ENCODE results near the gene E2F2. TPM values are rescaled to one million over a fixed set of nuclear protein-coding genes. Genes with fewer than 3 reads are reported as not detected.
A peak's percentile ranks its signal among the peaks of the same experiment; 100 is the strongest.

Gene E2F2
- total and polyA plus RNA-seq, 2 of the 13 experiments (the other 11 are each of a cell fraction or from before 2014, with no cell fraction given), result 0.65 to 6.6 TPM

GRCh38 chr1:23478896-23479665, 52.0 kb downstream of the E2F2 start (continued):
- TF ChIP-seq ZFYVE20 (CRISPR knock-in tag; IDR thresholded peaks at IDR 0.05; ENCODE audit: borderline replicate concordance, low read depth), result no peak
- TF ChIP-seq ZNF207 (IDR thresholded peaks at IDR 0.05; ENCODE audit: borderline replicate concordance), result no peak
- no peak for TF ChIP-seq ZNF333 (CRISPR knock-in tag; IDR thresholded peaks at IDR 0.05; ENCODE audit: borderline replicate concordance)
- TF ChIP-seq ZNF24 (IDR thresholded peaks at IDR 0.05), result no peak
- TF ChIP-seq ZBTB14 (CRISPR knock-in tag; IDR thresholded peaks at IDR 0.05), result no peak
- TF ChIP-seq GPBP1L1 (CRISPR knock-in tag; IDR thresholded peaks at IDR 0.05), result no peak
- no peak for TF ChIP-seq ZSCAN30 (CRISPR knock-in tag; IDR thresholded peaks at IDR 0.05)
- no peak for TF ChIP-seq HIC2 (CRISPR knock-in tag; IDR thresholded peaks at IDR 0.05; ENCODE audit: low read depth)
- no peak for TF ChIP-seq ZNF510 (CRISPR knock-in tag; IDR thresholded peaks at IDR 0.05; ENCODE audit: low read depth)
- peak; percentile 69 for TF ChIP-seq TFDP2 (CRISPR knock-in tag; IDR thresholded peaks at IDR 0.05)
- peak; percentile 24; the same call in 1 of the 2 replicates for TF ChIP-seq HMG20B (CRISPR knock-in tag; conservative IDR thresholded peaks at IDR 0.05)
- no peak for TF ChIP-seq GLI4 (CRISPR knock-in tag; IDR thresholded peaks at IDR 0.05; ENCODE audit: borderline replicate concordance)
- TF ChIP-seq PRDM4 (CRISPR knock-in tag; IDR thresholded peaks at IDR 0.05; ENCODE audit: borderline replicate concordance), result no peak
- 0 out of 2 replicates have a peak, but pooled peaks have one; percentile 58 for TF ChIP-seq ZNF792 (CRISPR knock-in tag; IDR thresholded peaks at IDR 0.05)
- 0 out of 2 replicates have a peak, but pooled peaks have one; percentile 53 for TF ChIP-seq CEBPB (IDR thresholded peaks at IDR 0.05; ENCODE audit: borderline replicate concordance, low read depth, low read length)
- no peak for TF ChIP-seq RFX3 (CRISPR knock-in tag; IDR thresholded peaks at IDR 0.05)
- TF ChIP-seq HDAC2 (CRISPR knock-in tag; IDR thresholded peaks at IDR 0.05), result peak; percentile 87
- TF ChIP-seq PRMT3 (CRISPR knock-in tag; IDR thresholded peaks at IDR 0.05; ENCODE audit: borderline replicate concordance, low read depth), result no peak
- no peak for TF ChIP-seq ZNF264 (CRISPR knock-in tag; IDR thresholded peaks at IDR 0.05)

All from HepG2 (cell line).